Right lung (tissue), 5 donors: ENCODE data around the gene PLEKHG7. TPM values are rescaled to one million over a fixed set of nuclear protein-coding genes. Genes with fewer than 3 reads are reported as not detected.

Source experiments
- DNase-seq, 2 donors: peaks; one replicate each; pipeline ENCODE4 v3.0.0-alpha.2; 2013
- polyA plus RNA-seq, 5 donors: library from polyadenylated mRNA; unstranded; fragments of 120-200 nt; gene quantifications; one replicate each; pipeline versions ENCODE4 v1.2.1 to v1.2.3, GENCODE V29; 2013; ENCODE audit warnings: inconsistent platforms in 1 of 5, low replicate concordance in 1 of 5; ENCODE audit not compliant: insufficient read length in 5 of 5, insufficient read depth in 1 of 5

Gene PLEKHG7
- polyA plus RNA-seq, 5 donors, result 0.18 to 0.69 (median 0.26) TPM

- DNase-seq, result no peak
These were observed 92.0 kb downstream of the PLEKHG7 start for GRCh38 chr12:92794814-92795213.

GRCh38 chr12:92796650-92797049 is 93.9 kb downstream of the PLEKHG7 start:
- no peak for DNase-seq

DNA sequence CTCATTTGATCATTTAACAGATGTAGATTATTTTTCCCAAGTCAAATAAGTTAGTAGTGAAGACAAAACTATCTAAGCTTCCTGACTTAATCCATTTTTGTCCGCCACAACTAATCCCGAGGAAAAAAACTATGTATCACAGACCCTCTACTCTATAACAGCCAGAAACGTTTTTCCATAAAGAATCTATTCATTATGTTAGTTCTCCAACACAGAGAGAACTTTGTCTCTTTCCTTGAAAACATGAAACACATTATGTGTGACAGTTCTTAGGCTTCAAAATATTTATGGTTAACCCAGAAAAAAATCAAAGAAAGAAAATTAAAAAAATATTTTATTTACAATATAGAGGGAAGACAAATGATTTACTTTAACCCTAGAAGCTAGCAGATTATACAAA is 100.1 kb downstream of the PLEKHG7 start:
- no peak for DNase-seq

GRCh38 chr12:92803903-92804302 is 101.1 kb downstream of the PLEKHG7 start:
- no peak for DNase-seq

DNA sequence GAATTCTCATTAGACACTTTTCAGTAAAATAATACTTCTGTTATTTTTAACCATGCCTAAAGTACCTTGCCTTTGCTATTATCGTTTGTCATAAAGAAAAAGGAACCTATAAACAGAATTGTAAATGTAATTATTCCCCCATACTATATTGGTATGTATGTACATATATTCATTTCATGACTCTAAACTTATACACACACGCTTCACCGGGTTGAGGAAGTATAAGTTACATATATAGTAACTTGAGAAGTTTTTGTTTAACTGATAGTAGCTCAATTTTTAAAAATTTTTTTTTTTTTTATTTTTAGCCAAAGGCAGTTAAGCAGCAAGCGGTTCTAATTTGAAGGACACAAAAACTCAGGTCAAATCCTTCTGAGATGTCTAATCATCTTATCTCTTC is 107.6 kb downstream of the PLEKHG7 start:
- DNase-seq, result no peak

DNA sequence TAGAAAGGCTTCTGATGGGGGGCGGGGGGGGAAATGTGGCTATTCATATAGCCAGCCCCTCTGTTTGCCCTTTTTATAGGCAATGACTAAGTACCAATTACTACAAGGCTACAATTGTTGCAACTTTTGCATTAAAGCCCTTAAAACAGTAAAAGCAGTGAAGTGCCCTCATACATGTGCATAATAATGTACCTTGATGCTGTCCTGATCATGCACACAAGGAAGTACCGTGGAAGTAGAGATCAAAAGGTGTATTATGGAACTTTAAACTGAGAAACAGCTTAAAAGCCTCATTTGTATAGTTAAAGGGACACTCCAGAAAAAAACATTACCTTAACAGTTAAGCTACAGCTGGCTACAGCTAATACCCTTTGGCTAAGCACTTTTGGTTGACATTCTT is 111.8 kb downstream of the PLEKHG7 start:
- DNase-seq, result no peak

- DNase-seq, result no peak
These were observed 118.4 kb downstream of the PLEKHG7 start for GRCh38 chr12:92821142-92821541.

Other genes starting within 250 kb of the PLEKHG7 start
- 10 to 100 TPM; 11.8 to 20.3 (median 18.7) TPM for gene EEA1, start 226.3 kb downstream of the PLEKHG7 start, polyA plus RNA-seq